ENCODE results near the gene PRKCE.

DNA sequence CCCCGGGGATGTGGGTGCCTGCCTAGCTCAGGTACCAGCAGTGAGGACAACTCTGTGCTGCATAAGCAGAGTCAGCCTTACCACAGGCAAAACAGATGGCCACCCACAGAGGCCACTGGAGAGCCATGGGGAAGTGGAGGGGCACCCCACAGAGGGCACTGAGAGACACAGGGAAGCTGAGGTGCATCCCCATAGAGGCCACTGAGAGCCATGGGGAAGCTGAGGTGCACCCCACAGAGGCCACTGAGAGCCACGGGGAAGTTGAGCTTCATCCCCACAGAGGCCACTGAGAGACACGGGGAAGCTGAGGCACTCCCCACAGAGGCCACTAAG is 511.6 kb downstream of the PRKCE start:
- TF ChIP-seq, protein P1, sequence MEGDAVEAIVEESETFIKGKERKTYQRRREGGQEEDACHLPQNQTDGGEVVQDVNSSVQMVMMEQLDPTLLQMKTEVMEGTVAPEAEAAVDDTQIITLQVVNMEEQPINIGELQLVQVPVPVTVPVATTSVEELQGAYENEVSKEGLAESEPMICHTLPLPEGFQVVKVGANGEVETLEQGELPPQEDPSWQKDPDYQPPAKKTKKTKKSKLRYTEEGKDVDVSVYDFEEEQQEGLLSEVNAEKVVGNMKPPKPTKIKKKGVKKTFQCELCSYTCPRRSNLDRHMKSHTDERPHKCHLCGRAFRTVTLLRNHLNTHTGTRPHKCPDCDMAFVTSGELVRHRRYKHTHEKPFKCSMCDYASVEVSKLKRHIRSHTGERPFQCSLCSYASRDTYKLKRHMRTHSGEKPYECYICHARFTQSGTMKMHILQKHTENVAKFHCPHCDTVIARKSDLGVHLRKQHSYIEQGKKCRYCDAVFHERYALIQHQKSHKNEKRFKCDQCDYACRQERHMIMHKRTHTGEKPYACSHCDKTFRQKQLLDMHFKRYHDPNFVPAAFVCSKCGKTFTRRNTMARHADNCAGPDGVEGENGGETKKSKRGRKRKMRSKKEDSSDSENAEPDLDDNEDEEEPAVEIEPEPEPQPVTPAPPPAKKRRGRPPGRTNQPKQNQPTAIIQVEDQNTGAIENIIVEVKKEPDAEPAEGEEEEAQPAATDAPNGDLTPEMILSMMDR (IDR thresholded peaks at IDR 0.05; ENCODE audit: extremely low read depth in 1 of 2, insufficient read depth in 1 of 2, low read depth in 1 of 2, low read length in 2 of 2): no peak
- no peak for TF ChIP-seq POLR2A (IDR thresholded peaks at IDR 0.05; ENCODE audit: low read depth, low read length)
